Testis (tissue), 3 donors: Measurements from ENCODE around the gene TCF7L2. TPM values are rescaled to one million over a fixed set of nuclear protein-coding genes. Genes with fewer than 3 reads are reported as not detected.

Experiments used
- DNase-seq: peaks from one replicate; pipeline ENCODE4 v3.0.0-alpha.2; 2019
- H3K27ac ChIP-seq, 2 donors: fragments of 200-600 bp; sonication (generic); one replicate each; pipeline ENCODE4 v1.5.1; 2019
- H3K27me3 ChIP-seq: fragments of 200-600 bp; sonication (generic); one replicate; pipeline ENCODE4 v1.5.1; 2019
- H3K36me3 ChIP-seq: fragments of 200-600 bp; sonication (generic); one replicate; pipeline ENCODE4 v1.5.1; 2017; ENCODE audit warnings: low read depth; ENCODE audit errors: missing control alignments
- H3K4me1 ChIP-seq: fragments of 200-600 bp; sonication (generic); one replicate; pipeline ENCODE4 v1.5.1; 2019
- H3K4me3 ChIP-seq, 2 donors: fragments of 200-600 bp; sonication (generic); one replicate each; pipeline ENCODE4 v1.5.1; 2017 to 2019
- H3K9me3 ChIP-seq: fragments of 200-600 bp; sonication (generic); one replicate; pipeline ENCODE4 v1.5.1; 2017
- CTCF ChIP-seq, 3 experiments: fragments of 450-650 bp in 2 of 3; fragments of 200-600 bp in 1 of 3; sonication (generic) in 1 of 3; IDR thresholded peaks; one replicate each; pipeline ENCODE4 v1.5.1; 2016 to 2019; ENCODE audit warnings: antibody characterized with exemption in 3 of 3, mild to moderate bottlenecking in 2 of 3, moderate library complexity in 1 of 3
- POLR2A ChIP-seq: fragments of 450-650 bp; IDR thresholded peaks from one replicate; pipeline ENCODE4 v1.6.1; 2017; ENCODE audit warnings: antibody characterized with exemption, mild to moderate bottlenecking, moderate library complexity
- WGBS, 2 donors: methylation state at CpG; one replicate each; pipeline ENCODE4 v1.1.5; 2018; 5-methylcytosine and 5-hydroxymethylcytosine counted together
- intact Hi-C: fragments of 100-400 bp; cut with DNase I; formaldehyde crosslinking; loops from one replicate; pipeline ENCODE4 v1.15.1; 2023; ENCODE audit warnings: low total_unique reads
- polyA plus RNA-seq: library from polyadenylated mRNA; stranded (reverse); fragments of 350-450 nt; fragmentation: Illumina TruSeq; extraction: RNeasy Lipid Tissue Mini Kit (QIAGEN cat#74804); gene quantifications from one replicate; pipeline ENCODE4 v1.2.3, GENCODE V29; 2014; ENCODE audit warnings: low read depth, low replicate concordance; ENCODE audit not compliant: insufficient read depth
- total RNA-seq, 2 donors: library from RNA; depleted of rRNA; stranded (reverse); fragments of >200 nt; gene quantifications; one replicate each; pipeline ENCODE4 v1.2.3, GENCODE V29; 2016

TCF7L2 gene
- total and polyA plus RNA-seq, 3 donors from 2014 or later, result 18.5 to 25.4 (median 23.3) TPM

- peaks cover 15% of the 10 kb centered on the region for H3K4me1 ChIP-seq
- H3K9me3 ChIP-seq, result no peaks in the 10 kb centered on the region
- DNase-seq, result no peak
- intact Hi-C loops, result no loop called here
- no peak overlapping the region for H3K4me3 ChIP-seq
- H3K36me3 ChIP-seq, result no peaks in the 10 kb centered on the region
- WGBS, 2 donors, result 49 to 63% methylated on average over 2 of the region's 2 CpGs
- H3K27me3 ChIP-seq, result no peaks in the 10 kb centered on the region
- TF ChIP-seq CTCF (IDR thresholded peaks at IDR 0.05), result no peak
- no peak for TF ChIP-seq POLR2A
- H3K27ac ChIP-seq, result no peak overlapping the region
These were observed 77.2 kb downstream of the TCF7L2 start for GRCh38 chr10:113027230-113027573.

DNA sequence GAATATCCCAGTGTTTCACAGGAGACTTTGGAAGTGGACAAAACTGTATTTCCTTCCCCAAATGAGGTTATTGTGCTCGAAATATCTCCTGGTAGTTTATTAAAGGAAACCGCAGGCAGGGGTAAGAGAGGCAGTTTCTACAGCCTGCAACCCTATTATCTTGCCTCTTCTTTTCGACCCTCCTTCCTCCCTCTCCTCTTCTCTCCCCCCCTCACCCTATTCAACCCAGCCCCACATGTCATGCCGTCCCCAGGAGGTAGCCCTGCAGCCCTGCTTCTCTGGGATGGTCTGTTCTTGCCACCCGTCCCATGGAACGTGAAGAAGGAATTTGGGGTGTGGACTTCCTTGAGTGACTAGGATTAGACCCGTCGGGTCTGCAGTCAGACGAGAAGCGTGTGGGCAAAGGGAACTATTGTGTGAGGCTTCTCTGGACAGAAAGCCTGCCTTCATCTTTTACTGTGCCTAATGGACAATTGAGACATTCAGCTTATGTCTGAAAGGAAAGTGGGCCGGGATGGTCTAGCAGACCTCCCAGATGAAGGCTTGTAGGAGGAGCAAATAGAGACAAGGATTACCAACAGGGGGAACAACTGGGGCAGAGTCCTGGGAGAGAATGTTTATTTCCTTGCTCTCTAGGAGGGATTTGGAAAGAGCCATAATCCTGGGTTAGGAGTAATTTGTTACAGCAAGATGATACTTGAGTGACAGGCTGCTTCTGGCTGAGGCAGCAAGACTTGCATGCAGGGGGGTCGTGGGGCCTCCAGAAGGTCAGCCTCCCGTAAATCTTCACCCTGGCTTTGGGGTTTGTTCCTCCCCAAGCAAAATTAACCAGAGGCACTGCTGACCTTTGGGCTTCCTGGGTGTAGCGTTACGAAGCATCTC lies 77.8 kb downstream of the TCF7L2 start:
- 46 to 60% methylated on average over 15 of the region's 15 CpGs for WGBS, 2 donors
- H3K9me3 ChIP-seq, result no peaks in the 10 kb centered on the region
- H3K4me1 ChIP-seq, result peaks cover 15% of the 10 kb centered on the region
- H3K4me3 ChIP-seq, result no peak overlapping the region
- H3K36me3 ChIP-seq, result no peaks in the 10 kb centered on the region
- TF ChIP-seq POLR2A, result no peak
- DNase-seq, result no peak
- intact Hi-C loops, result no loop called here
- H3K27me3 ChIP-seq, result no peaks in the 10 kb centered on the region
- H3K27ac ChIP-seq, result no peak overlapping the region

DNA sequence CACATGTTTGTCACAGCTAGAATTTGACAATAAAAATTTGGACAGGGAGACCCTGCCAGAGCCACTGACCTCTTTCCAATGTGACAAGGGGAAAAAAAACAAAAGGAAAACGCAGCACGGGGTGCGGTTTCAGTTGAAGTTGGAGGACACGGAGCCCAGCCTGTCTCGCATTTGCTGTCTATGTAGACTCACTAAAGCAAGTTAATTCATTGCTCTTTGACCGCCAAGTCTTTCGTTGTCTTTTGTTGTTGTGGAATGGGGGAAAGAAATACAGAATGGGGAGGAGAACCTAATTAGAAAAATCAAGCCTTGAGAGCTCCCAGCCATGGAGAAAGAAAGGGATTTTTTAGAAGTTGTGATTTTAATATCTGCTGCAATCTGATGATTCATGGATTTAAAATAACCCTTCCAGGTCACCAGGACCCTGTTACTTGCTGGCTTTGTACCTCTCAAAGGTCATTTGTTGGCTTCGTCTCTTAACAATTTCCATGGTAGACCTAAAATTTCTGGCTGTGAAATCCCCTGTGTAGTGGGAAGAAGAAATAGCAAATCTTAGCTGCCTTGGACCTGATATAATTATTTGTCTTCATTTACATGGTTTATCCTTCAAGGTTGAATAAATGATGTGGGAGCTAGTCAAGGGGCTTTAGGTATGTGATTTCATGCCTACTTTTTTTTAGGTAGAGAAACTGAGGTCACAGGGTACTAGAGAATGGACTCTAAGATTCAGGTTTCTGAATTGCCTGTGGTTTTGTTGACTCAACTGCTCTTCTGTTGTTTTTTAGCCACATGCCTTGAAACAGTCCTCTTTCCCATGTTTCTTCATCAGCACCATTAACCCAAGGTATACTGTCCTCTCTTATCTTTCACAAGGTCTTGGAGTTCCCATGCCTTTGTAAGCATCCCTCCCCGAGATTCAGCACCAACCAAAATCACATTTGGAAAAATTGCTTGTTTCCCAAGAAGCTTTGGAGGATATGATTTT lies 78.7 kb downstream of the TCF7L2 start:
- intact Hi-C loops, result no loop called here
- H3K4me3 ChIP-seq, result no peak overlapping the region
- no peaks in the 10 kb centered on the region for H3K9me3 ChIP-seq
- no peaks in the 10 kb centered on the region for H3K27me3 ChIP-seq
- H3K4me1 ChIP-seq, result peaks cover 15% of the 10 kb centered on the region
- TF ChIP-seq CTCF (IDR thresholded peaks at IDR 0.05) (no peak), POLR2A (no peak)
- 56 to 63% methylated on average over 9 of the region's 9 CpGs for WGBS, 2 donors
- no peaks in the 10 kb centered on the region for H3K36me3 ChIP-seq
- DNase-seq, result no peak
- H3K27ac ChIP-seq, result no peak overlapping the region

- 84 to 100% methylated on average over 1 of the region's 1 CpG for WGBS, 2 donors
- H3K27ac ChIP-seq, result no peak overlapping the region
- H3K4me3 ChIP-seq, result no peak overlapping the region
- H3K4me1 ChIP-seq, result peaks cover 15% of the 10 kb centered on the region
- TF ChIP-seq CTCF (IDR thresholded peaks at IDR 0.05) (no peak), POLR2A (no peak)
- no peaks in the 10 kb centered on the region for H3K27me3 ChIP-seq
- H3K9me3 ChIP-seq, result no peaks in the 10 kb centered on the region
- H3K36me3 ChIP-seq, result no peaks in the 10 kb centered on the region
- intact Hi-C loops, result no loop called here
- no peak for DNase-seq
These were observed 80.4 kb downstream of the TCF7L2 start for GRCh38 chr10:113030453-113030852.

- TF ChIP-seq POLR2A (no peak), CTCF (IDR thresholded peaks at IDR 0.05) (no peak)
- H3K4me3 ChIP-seq, result no peak overlapping the region
- no peaks in the 10 kb centered on the region for H3K9me3 ChIP-seq
- no peaks in the 10 kb centered on the region for H3K27me3 ChIP-seq
- intact Hi-C loops, result no loop called here
- H3K4me1 ChIP-seq, result peaks cover 15% of the 10 kb centered on the region
- H3K27ac ChIP-seq, result no peak overlapping the region
- no peak for DNase-seq
- no peaks in the 10 kb centered on the region for H3K36me3 ChIP-seq
- WGBS, 2 donors, result 78 to 86% methylated on average over 1 of the region's 1 CpG
These were observed 81.1 kb downstream of the TCF7L2 start for GRCh38 chr10:113031147-113031546.
